Measurements from ENCODE around the gene SLC25A52. TPM values are rescaled to one million over a fixed set of nuclear protein-coding genes. Genes with fewer than 3 reads are reported as not detected.
"Not testable (repeated sequence)": the region's sequence is repeated elsewhere in the genome, so short reads cannot be mapped to it uniquely, and the experiment has no call there.

Gene SLC25A52
- total RNA-seq, 1 donor from 2014 or later = not detected

GRCh38 chr18:31772699-31773098 lies 12.0 kb upstream of the SLC25A52 start:
- intact Hi-C loops (cut with DNase I) = no loop called here
- H3K4me1 ChIP-seq = no peaks in the 10 kb centered on the region
- H3K9me3 ChIP-seq = peaks cover under 1% of the 10 kb centered on the region
- no peak overlapping the region for H3K4me3 ChIP-seq
- ATAC-seq (no peak), DNase-seq (no peak)
- H3K27ac ChIP-seq = no peak overlapping the region
- TF ChIP-seq, protein P1, sequence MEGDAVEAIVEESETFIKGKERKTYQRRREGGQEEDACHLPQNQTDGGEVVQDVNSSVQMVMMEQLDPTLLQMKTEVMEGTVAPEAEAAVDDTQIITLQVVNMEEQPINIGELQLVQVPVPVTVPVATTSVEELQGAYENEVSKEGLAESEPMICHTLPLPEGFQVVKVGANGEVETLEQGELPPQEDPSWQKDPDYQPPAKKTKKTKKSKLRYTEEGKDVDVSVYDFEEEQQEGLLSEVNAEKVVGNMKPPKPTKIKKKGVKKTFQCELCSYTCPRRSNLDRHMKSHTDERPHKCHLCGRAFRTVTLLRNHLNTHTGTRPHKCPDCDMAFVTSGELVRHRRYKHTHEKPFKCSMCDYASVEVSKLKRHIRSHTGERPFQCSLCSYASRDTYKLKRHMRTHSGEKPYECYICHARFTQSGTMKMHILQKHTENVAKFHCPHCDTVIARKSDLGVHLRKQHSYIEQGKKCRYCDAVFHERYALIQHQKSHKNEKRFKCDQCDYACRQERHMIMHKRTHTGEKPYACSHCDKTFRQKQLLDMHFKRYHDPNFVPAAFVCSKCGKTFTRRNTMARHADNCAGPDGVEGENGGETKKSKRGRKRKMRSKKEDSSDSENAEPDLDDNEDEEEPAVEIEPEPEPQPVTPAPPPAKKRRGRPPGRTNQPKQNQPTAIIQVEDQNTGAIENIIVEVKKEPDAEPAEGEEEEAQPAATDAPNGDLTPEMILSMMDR (IDR thresholded peaks at IDR 0.05) = no peak
- no peaks in the 10 kb centered on the region for H3K36me3 ChIP-seq
- no peaks in the 10 kb centered on the region for H3K27me3 ChIP-seq (ENCODE audit: low read depth)

- Histone ChIP-seq H3K36me3 (no peaks in the 10 kb centered on the region), H3K27ac (no peak overlapping the region), H3K4me3 (no peak overlapping the region), H3K4me1 (no peaks in the 10 kb centered on the region), H3K9me3 (no peaks in the 10 kb centered on the region), H3K27me3 (ENCODE audit: low read depth) (no peaks in the 10 kb centered on the region)
- TF ChIP-seq, protein P1 (IDR thresholded peaks at IDR 0.05) = no peak
- DNase-seq (no peak), ATAC-seq (no peak)
- intact Hi-C loops (cut with DNase I) = no loop called here
Measured at GRCh38 chr18:31750273-31750672, 10.4 kb downstream of the SLC25A52 start.

DNA sequence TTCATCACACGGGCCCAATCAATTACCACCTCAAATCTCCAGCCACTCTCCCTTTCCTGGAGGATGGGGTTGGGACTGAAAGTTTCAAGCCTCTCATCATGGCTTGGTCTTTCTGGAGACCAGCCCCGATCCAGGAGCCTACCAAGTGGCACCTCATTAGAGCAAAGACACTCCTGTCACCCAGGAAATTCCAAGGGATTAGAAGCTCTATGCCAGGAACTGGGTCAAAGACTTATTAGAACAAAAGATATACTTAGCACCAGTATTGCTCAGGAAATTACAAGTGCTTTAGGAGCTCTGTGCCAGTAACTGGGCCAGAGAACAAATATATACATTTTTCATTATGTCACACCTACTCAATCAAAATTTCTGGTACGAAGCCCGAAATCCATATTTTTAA lies 14.3 kb downstream of the SLC25A52 start:
- Histone ChIP-seq H3K27me3 (ENCODE audit: low read depth) (no peaks in the 10 kb centered on the region), H3K27ac (no peak overlapping the region), H3K9me3 (no peaks in the 10 kb centered on the region), H3K4me1 (no peaks in the 10 kb centered on the region), H3K36me3 (no peaks in the 10 kb centered on the region), H3K4me3 (no peak overlapping the region)
- TF ChIP-seq, protein P1 (IDR thresholded peaks at IDR 0.05) = no peak
- no peak for ATAC-seq
- DNase-seq = no peak
- intact Hi-C loops (cut with DNase I) = no loop called here

GRCh38 chr18:31744321-31745067 lies 16.2 kb downstream of the SLC25A52 start:
- intact Hi-C loops (cut with DNase I) = no loop called here
- TF ChIP-seq, protein P1 (IDR thresholded peaks at IDR 0.05) = no peak
- Histone ChIP-seq H3K36me3 (no peaks in the 10 kb centered on the region), H3K27me3 (ENCODE audit: low read depth) (no peaks in the 10 kb centered on the region), H3K27ac (no peak overlapping the region), H3K4me1 (no peaks in the 10 kb centered on the region), H3K4me3 (no peak overlapping the region), H3K9me3 (no peaks in the 10 kb centered on the region)
- DNase-seq = no peak
- no peak for ATAC-seq

- H3K27ac ChIP-seq; H3K4me3 ChIP-seq; intact Hi-C loops (cut with DNase I); H3K36me3 ChIP-seq; DNase-seq; H3K9me3 ChIP-seq; H3K4me1 ChIP-seq; ATAC-seq; H3K27me3 ChIP-seq (ENCODE audit: low read depth): not testable (repeated sequence)
Measured at GRCh38 chr18:31743600-31743999, 17.1 kb downstream of the SLC25A52 start.

GRCh38 chr18:31741097-31741735 lies 19.5 kb downstream of the SLC25A52 start:
- Histone ChIP-seq H3K4me3 (no peak overlapping the region), H3K27ac (no peak overlapping the region), H3K36me3 (no peaks in the 10 kb centered on the region), H3K9me3 (no peaks in the 10 kb centered on the region), H3K27me3 (ENCODE audit: low read depth) (no peaks in the 10 kb centered on the region), H3K4me1 (no peaks in the 10 kb centered on the region)
- intact Hi-C loops (cut with DNase I) = no loop called here
- no peak for DNase-seq
- ATAC-seq = peak in 1 of 2 donors; percentile 64
- TF ChIP-seq, protein P1 (IDR thresholded peaks at IDR 0.05) = peak; percentile 92

All from lower lobe of right lung (tissue), 2 donors.